ENCODE results near the gene RARS2.
"Not testable (repeated sequence)": the region's sequence is repeated elsewhere in the genome, so short reads cannot be mapped to it uniquely, and the experiment has no call there.

Gene RARS2

DNA sequence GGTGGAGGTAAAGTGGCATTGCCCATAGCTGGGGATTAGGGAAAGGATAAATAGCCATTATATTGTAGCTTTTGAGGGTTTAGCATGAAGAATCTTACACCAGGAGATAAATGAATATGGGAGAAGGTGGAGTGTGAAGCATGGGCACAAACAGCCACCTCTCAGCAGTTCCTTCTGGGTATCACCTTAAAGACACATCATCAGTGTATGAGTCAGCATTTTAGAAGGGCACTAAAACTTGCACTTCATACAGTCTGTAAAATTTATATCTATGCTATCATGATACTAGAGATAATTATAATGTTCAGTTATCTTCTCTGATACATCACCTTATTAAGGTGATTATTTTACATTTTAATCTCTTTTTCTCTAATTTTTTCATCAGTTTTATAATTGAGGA lies 91.7 kb downstream of the RARS2 start:
- no peak for DNase-seq

DNA sequence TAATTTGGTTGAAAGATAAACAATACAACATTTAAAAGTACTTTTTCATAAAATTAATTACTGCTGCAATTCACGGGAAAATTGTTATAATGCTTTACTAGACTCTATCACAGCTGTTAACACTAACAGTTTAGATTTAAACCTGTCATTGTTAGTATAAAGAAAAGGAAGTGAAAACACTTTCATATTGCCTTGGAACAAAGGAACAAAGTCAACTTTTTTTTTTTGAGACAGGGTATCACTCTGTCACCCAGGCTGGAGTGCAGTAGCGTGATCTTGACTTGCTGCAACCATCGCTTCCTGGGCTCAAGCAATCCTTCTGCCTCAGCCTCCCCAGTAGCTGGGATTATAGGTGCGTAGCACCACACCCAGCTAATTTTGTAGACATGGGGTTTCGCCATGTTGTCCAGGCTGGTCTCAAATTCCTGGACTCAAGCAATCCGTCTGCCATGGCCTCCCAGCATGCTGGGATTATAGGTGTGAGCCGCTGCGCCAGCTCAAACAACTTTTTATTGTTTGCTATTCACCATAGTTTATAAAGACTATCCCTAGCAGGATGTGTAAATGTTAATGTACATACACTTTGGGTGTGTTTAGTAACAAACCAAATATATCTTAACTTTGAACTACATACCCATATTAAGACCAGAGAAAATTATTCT lies 94.9 kb downstream of the RARS2 start:
- DNase-seq: no peak

DNA sequence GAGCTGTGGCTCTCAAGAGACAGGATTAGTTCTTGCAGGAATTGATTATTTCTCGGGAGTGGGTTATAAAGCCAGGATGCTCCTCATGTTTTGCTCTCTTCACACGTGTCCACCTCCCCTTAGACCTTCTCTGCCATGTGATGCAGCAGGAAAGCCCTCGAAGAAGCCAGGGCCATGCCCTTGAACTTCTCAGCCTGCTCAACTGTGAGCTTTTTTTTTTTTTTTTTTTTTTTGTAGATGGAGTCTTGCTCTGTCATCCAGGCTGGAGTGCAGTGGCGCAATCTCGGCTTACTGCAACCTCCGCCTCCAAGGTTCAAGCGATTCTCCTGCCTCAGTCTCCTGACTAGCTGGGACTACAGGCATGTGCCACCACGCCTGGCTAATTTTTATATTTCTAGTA lies 100.5 kb downstream of the RARS2 start:
- not testable (repeated sequence) for DNase-seq

DNA sequence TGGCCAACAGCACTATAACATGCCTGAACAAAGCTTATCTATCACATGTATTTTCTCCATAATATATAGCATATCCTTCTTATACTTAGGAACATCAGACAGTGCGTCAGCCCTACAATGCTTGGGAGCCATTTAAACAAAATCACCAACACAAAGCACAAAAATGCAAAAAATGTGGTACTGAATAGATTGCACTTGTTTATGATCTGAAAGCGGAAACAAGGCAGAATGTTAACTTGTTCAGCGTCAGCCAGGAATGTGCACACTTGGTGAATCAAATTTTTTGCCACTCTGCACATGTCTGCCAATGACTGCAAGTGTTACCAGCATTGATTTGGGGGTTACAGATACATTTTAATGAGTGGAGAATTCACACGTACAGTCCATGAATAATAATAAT lies 102.2 kb downstream of the RARS2 start:
- no peak for DNase-seq

DNA sequence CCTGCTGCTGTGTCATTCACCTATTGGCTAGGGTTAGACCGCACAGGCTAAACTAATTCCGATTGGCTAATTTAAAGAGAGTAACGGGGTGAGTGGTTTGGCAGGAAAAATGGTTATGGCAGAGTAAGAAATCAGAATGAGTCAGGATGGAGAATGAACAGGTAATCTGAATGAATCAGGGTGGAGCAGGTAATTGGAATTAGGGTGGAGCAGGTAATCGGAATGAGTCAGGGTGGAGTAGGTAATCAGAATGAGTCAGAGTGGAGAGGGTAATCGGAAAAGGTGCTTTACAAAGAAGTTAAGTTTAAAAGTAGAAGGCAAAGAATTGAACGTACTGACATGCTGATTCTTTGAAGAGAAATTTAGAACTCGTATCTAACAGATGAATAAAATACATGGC lies 105.3 kb downstream of the RARS2 start:
- no peak for DNase-seq

DNA sequence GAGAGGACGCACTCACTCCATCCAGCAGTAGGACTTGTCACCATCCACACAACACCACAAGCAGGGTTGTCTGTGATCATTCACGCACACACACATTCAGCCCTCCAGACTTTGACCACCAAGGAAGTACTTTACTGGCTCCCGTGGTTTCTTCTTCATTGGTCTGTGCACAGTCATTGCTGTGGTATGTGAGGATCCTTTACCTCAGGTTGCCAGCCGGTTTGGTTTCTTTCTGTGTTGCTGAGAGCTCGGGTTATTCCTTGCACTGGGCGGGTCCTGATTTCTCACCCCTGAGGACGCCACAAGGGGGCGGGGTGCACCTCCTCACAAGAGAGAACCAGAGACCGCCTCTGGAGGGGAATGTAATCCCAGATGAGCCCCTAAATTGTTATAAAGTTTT lies 105.9 kb downstream of the RARS2 start:
- no peak for DNase-seq

DNA sequence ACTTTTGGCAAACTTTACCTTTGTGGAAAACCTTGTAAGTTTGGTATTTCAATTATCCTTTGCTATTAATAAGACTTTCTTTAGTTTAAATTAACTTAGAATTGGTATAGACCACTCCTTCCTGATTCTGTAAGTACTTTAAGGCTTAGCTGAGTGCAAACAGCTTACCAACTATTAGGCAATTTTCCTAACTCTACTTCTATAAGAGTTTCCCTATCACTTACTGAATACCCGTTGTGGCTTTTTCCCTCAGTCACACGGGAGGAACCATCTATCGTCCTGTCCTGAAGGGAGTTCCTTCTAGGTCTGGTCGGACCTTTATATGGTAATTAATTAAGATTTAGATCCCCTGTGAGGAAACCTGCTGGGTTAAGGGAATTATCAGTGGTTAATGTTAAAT lies 107.4 kb downstream of the RARS2 start:
- no peak for DNase-seq

DNA sequence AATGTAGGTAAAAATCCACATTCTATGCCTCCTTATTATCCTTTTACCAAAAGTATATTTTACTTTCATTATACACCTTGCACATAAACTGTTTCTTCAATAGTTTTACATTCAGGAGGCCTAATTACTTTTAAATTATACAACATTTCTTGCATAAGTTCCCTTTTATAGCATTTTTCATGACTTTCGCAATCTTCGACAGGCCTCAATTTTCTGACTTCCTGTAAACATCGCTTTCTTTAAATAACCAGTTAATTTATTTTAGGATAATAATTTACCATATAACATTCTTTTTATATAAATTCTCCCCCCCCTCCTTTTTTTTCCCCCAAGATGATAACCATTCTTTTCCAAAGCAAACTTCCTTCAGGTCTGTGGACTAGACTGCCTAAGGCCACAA lies 107.9 kb downstream of the RARS2 start:
- no peak for DNase-seq

DNA sequence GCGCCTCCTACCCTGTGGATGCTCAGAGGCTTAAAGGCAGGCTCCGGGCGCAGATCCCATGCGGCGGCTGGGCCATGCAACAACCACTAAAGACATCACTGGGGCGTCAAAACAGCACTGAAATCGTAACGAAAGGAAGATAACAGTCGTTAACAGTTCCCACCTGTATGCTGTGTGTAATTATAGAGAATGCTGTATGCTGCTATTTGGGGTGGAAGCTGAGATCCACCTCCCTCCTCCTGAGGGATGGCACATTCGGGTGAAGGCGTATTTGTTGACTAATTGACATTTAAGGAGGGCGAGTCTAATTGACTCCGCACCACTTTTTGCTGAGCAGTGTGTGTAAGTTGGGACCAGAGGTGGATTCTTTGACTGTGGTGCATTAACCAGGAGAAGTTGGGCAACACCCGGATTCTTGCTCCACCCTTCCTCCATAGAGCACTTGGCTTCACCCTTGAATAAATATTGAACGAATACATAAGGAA lies 116.3 kb downstream of the RARS2 start:
- DNase-seq: no peak

DNA sequence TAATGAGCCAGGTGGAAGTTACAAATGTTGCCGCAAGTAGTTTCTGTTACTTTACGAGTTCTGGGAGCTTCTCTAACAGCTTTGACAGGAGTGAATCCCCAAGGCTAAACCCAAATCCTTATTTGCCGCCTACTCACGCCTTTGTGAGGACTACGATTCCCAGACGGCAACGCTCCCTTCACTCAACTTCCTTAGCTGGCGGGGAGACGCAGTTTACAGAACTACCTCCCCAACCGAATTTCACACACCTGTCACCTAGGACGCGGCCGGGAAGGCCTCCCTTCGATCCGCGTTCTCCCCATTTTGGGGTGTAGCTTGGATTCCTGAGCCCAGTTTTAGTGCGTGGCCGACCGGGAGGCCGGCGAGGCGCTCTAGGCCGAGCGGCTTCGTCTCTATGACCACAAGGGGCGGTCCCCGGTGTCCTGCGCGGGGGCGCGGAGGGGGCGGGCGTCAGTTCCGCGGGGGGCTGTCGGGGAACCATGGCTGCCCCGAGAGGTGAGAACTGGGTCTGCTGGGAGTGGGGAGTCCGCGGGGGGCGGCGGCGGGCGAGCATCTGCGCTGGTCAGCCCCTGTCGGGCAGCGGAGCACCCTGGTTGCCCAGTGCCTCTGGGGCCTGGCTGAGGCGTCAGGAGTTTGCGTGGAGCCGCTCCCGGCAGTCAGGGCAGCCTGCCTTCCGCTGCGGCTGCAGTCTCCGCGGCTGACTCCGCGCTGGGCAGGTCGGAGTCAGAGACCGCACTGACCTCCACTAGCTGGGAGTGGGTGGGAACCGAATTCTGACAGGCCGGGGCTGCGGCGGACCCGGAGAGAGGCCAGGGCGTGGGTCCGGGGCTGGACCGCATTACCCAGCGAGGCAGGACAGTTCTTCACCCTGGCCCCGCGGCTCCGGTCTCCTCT lies 117.0 kb downstream of the RARS2 start, which contains the start of gene SLC35A1:
Gene SLC35A1, plus strand, starts transcription at position 450 of the 894 bp plus-strand sequence. Its CDS starts 30 bp downstream, at position 480.
- DNase-seq: peak; percentile 86

DNA sequence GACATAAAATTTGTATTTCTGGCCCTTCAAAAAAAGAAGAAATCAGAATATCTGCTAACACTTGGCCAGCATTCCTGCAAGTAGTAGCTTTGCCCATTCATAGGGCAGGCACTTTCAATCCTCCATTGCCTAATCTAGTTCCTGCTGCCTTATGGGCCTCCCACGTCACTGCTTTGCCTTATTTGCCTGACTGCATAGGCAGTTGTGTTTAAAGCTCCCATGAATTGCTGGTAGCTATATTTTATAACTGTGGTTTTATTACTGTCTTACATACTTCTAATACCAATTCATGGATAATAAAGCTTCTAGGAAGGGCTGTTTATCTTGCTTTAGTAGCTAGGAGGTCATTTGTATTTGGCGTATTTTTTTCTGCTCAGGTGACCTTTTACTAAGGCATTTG lies 124.7 kb downstream of the RARS2 start:
- DNase-seq: no peak
